Endodermal cell (in vitro differentiated cells): Measurements from ENCODE around the gene GSTA3. TPM values are rescaled to one million over a fixed set of nuclear protein-coding genes. Genes with fewer than 3 reads are reported as not detected.
"Not testable (repeated sequence)": the region's sequence is repeated elsewhere in the genome, so short reads cannot be mapped to it uniquely, and the experiment has no call there.

Experiments
- DNase-seq: peaks from one replicate; pipeline ENCODE4 v3.0.0-alpha.2; 2017
- H3K27ac ChIP-seq: 2 replicates; pipeline ENCODE4 v1.5.1; 2013; ENCODE audit warnings: mild to moderate bottlenecking, low read depth, low read length, moderate library complexity
- H3K27me3 ChIP-seq: 2 replicates; pipeline ENCODE4 v1.6.1; 2013; ENCODE audit warnings: mild to moderate bottlenecking, low read length, moderate library complexity; ENCODE audit not compliant: insufficient read depth, control insufficient read depth, poor library complexity, severe bottlenecking
- H3K36me3 ChIP-seq: 2 replicates; pipeline ENCODE4 v1.7.0; 2013; ENCODE audit warnings: mild to moderate bottlenecking, low read length, moderate library complexity; ENCODE audit not compliant: control insufficient read depth, insufficient read depth
- H3K4me1 ChIP-seq: one replicate; pipeline ENCODE4 v1.7.0; 2013; ENCODE audit warnings: low read length; ENCODE audit not compliant: control insufficient read depth, insufficient read depth
- H3K4me3 ChIP-seq: 2 replicates; pipeline ENCODE4 v1.5.1; 2013; ENCODE audit warnings: mild to moderate bottlenecking, low read length, moderate library complexity
- H3K9ac ChIP-seq: 2 replicates; pipeline ENCODE4 v1.6.1; 2013; ENCODE audit warnings: mild to moderate bottlenecking, low read length, moderate library complexity; ENCODE audit not compliant: poor library complexity, severe bottlenecking; ENCODE audit errors: extremely low read depth
- H3K9me3 ChIP-seq: 2 replicates; pipeline ENCODE4 v1.6.1; 2013; ENCODE audit warnings: mild to moderate bottlenecking, low read length, moderate library complexity; ENCODE audit not compliant: control insufficient read depth
- H3K27ac Mint-ChIP-seq: 2 replicates; pipeline ENCODE4 v1.8.0; 2020; ENCODE audit warnings: mixed read lengths
- H3K27me3 Mint-ChIP-seq: 2 replicates; pipeline ENCODE4 v1.8.0; 2021; ENCODE audit warnings: mild to moderate bottlenecking, mixed read lengths; ENCODE audit not compliant: insufficient read depth
- H3K36me3 Mint-ChIP-seq: 2 replicates; pipeline ENCODE4 v1.8.0; 2020; ENCODE audit warnings: low read depth, mixed read lengths
- H3K4me1 Mint-ChIP-seq: 2 replicates; pipeline ENCODE4 v1.8.0; 2020; ENCODE audit warnings: mixed read lengths
- H3K4me3 Mint-ChIP-seq: 2 replicates; pipeline ENCODE4 v1.8.0; 2020; ENCODE audit warnings: mild to moderate bottlenecking, moderate library complexity, mixed read lengths
- H3K9me3 Mint-ChIP-seq: 2 replicates; pipeline ENCODE4 v1.8.0; 2020; ENCODE audit warnings: mild to moderate bottlenecking, mixed read lengths
- CTCF ChIP-seq: fragments of 200-600 bp; sonication (generic); conservative IDR thresholded peaks from 2 replicates; pipeline ENCODE4 v1.5.0; 2021; ENCODE audit warnings: antibody characterized with exemption, mild to moderate bottlenecking
- WGBS, 2 experiments: methylation state at CpG; one replicate each; pipeline versions ENCODE4 v1.1.5 to v1.1.7; 2013; ENCODE audit warnings: missing lambda C conversion rate in 2 of 2, mixed read lengths in 1 of 2; ENCODE audit not compliant: insufficient coverage in 1 of 2, insufficient read length in 1 of 2; 5-methylcytosine and 5-hydroxymethylcytosine counted together
- total RNA-seq, 2 donors: library from RNA; stranded (reverse); fragmentation: NEBNext Ultra II Directional in 1 of 2; extraction: Animal tissue kit (Norgen Biotek cat#: 25700) in 1 of 2; gene quantifications; 2 replicates in 1 of 2; 3 replicates in 1 of 2; pipeline ENCODE4 v1.2.1, GENCODE V29; 2021

Gene GSTA3
- total RNA-seq, 2 donors from 2014 or later = not detected

- TF ChIP-seq CTCF = no peak
- WGBS, 2 experiments = 79 to 93% methylated on average over 3 to 9 of the region's 9 CpGs
- Mint-ChIP-seq H3K9me3 (peaks cover 23% of the 10 kb centered on the region), H3K4me1 (peaks cover 14% of the 10 kb centered on the region), H3K27me3 (peaks cover 2% of the 10 kb centered on the region), H3K27ac (no peak overlapping the region), H3K36me3 (no peaks in the 10 kb centered on the region), H3K4me3 (no peak overlapping the region)
- H3K36me3 ChIP-seq = no peaks in the 10 kb centered on the region
- H3K27ac ChIP-seq = no peak overlapping the region
- H3K4me3 ChIP-seq = no peak overlapping the region
- peaks cover 5% of the 10 kb centered on the region for H3K9me3 ChIP-seq
- no peaks in the 10 kb centered on the region for H3K27me3 ChIP-seq
- no peaks in the 10 kb centered on the region for H3K4me1 ChIP-seq
- no peak for DNase-seq
- H3K9ac ChIP-seq = no peak overlapping the region
Measured at GRCh38 chr6:52925919-52926792, 16.7 kb upstream of the GSTA3 start.

- H3K36me3 ChIP-seq = no peaks in the 10 kb centered on the region
- no peak for DNase-seq
- no peaks in the 10 kb centered on the region for H3K27me3 ChIP-seq
- no peaks in the 10 kb centered on the region for H3K4me1 ChIP-seq
- Mint-ChIP-seq H3K4me3 (no peak overlapping the region), H3K27ac (no peak overlapping the region), H3K4me1 (peaks cover 20% of the 10 kb centered on the region), H3K27me3 (peaks cover 2% of the 10 kb centered on the region), H3K36me3 (no peaks in the 10 kb centered on the region), H3K9me3 (peaks cover 23% of the 10 kb centered on the region)
- no peak for TF ChIP-seq CTCF
- no peak overlapping the region for H3K27ac ChIP-seq
- 100% methylated on average over 2 of the region's 2 CpGs for WGBS, 2 experiments
- H3K9me3 ChIP-seq = peaks cover 5% of the 10 kb centered on the region
- H3K4me3 ChIP-seq = no peak overlapping the region
- H3K9ac ChIP-seq = no peak overlapping the region
Measured at GRCh38 chr6:52925042-52925441, 15.5 kb upstream of the GSTA3 start.

GRCh38 chr6:52923689-52924088, 14.2 kb upstream of the GSTA3 start:
- H3K9me3 ChIP-seq, DNase-seq, H3K9ac ChIP-seq, H3K4me3 Mint-ChIP-seq, H3K36me3 Mint-ChIP-seq, H3K27ac ChIP-seq, H3K27me3 ChIP-seq, H3K4me1 ChIP-seq, H3K4me3 ChIP-seq, H3K36me3 ChIP-seq, H3K27me3 Mint-ChIP-seq: not testable (repeated sequence)
- Mint-ChIP-seq H3K9me3 (peaks cover 10% of the 10 kb centered on the region), H3K4me1 (peaks cover 34% of the 10 kb centered on the region), H3K27ac (peak overlapping the region; percentile 74)
- WGBS, 2 experiments = 54 to 78% methylated on average over 2 of the region's 2 CpGs
